B cell (primary cell): ENCODE measurements around the gene ANO2. TPM values are rescaled to one million over a fixed set of nuclear protein-coding genes. Genes with fewer than 3 reads are reported as not detected.

Source experiments
- ATAC-seq: fragments of 200-7000 bp; cut with Tn5 transposase; one replicate; pipeline ENCODE4 v1.10.0; 2021; ENCODE audit warnings: low read depth, mild to moderate bottlenecking, moderate number of reproducible peaks, moderate library complexity
- CTCF ChIA-PET: fragments of 350-600 bp; sonication (Branson Sonifier 250); formaldehyde crosslinking; loops from one replicate; lab custom pipeline; 2021; ENCODE audit warnings: antibody characterized with exemption, inconsistent platforms; lab: Charles Lee
- POLR2A ChIA-PET: fragments of 350-600 bp; sonication (Branson Sonifier 250); formaldehyde crosslinking; loops from one replicate; lab custom pipeline; 2021; ENCODE audit warnings: antibody characterized with exemption; lab: Charles Lee
- DNase-seq: peaks from one replicate; pipeline ENCODE4 v3.0.0; 2013
- H2AFZ ChIP-seq: 2 replicates; pipeline ENCODE4 v1.6.1; 2012; ENCODE audit warnings: mild to moderate bottlenecking, low read depth, low read length; ENCODE audit not compliant: insufficient read depth, poor library complexity, severe bottlenecking
- H3K27ac ChIP-seq, 2 donors: 1 replicate in 1 of 2; 2 replicates in 1 of 2; pipeline ENCODE4 v1.5.1; 2012 to 2013; ENCODE audit warnings: low read length in 2 of 2, mild to moderate bottlenecking in 2 of 2, moderate library complexity in 1 of 2
- H3K27me3 ChIP-seq, 4 experiments: fragments of 200-600 bp in 1 of 4; sonication (generic) in 1 of 4; replicated peaks in 1 of 4; 1 replicate in 2 of 4; 2 replicates in 2 of 4; pipeline versions ENCODE4 v1.6.1 to v1.7.0; 2013 to 2016; ENCODE audit warnings: low read length in 3 of 4, mild to moderate bottlenecking in 2 of 4, mixed read lengths in 1 of 4, moderate library complexity in 1 of 4; ENCODE audit not compliant: insufficient read depth in 4 of 4, control insufficient read depth in 3 of 4; ENCODE audit errors: control extremely low read depth in 1 of 4
- H3K36me3 ChIP-seq, 2 experiments: replicated peaks in 1 of 2; 1 replicate in 1 of 2; 2 replicates in 1 of 2; pipeline versions ENCODE4 v1.6.1 to v1.7.1; 2013; ENCODE audit warnings: low read length in 1 of 2; ENCODE audit not compliant: insufficient read depth in 2 of 2, control insufficient read depth in 1 of 2; ENCODE audit errors: control extremely low read depth in 1 of 2, extremely low read depth in 1 of 2
- H3K4me1 ChIP-seq, 2 donors: fragments of 200-600 bp in 1 of 2; sonication (generic) in 1 of 2; 1 replicate in 1 of 2; 2 replicates in 1 of 2; pipeline versions ENCODE4 v1.5.1 to v1.6.1; 2013 to 2017; ENCODE audit warnings: low read length in 2 of 2; ENCODE audit not compliant: control insufficient read depth in 2 of 2, insufficient read depth in 2 of 2
- H3K4me2 ChIP-seq: replicated peaks from 2 replicates; pipeline ENCODE3; 2012; ENCODE audit warnings: mild to moderate bottlenecking, low read depth, low read length; ENCODE audit not compliant: poor library complexity, severe bottlenecking
- H3K4me3 ChIP-seq, 5 experiments: fragments of 200-600 bp in 1 of 5; sonication (generic) in 1 of 5; 1 replicate in 3 of 5; 2 replicates in 2 of 5; pipeline versions ENCODE4 v1.5.1 to v1.7.0; 2011 to 2016; ENCODE audit warnings: low read length in 4 of 5, mild to moderate bottlenecking in 4 of 5, low read depth in 2 of 5, control low read depth in 1 of 5, moderate library complexity in 1 of 5; ENCODE audit not compliant: insufficient read depth in 1 of 5; ENCODE audit errors: control extremely low read depth in 1 of 5, extremely low read depth in 1 of 5
- H3K79me2 ChIP-seq: fragments of 200-600 bp; sonication (generic); one replicate; pipeline ENCODE4 v1.6.0; 2016; ENCODE audit warnings: low read length; ENCODE audit not compliant: control insufficient read depth, insufficient read depth
- H3K9ac ChIP-seq: fragments of 200-600 bp; sonication (generic); 2 replicates; pipeline ENCODE4 v1.6.1; 2017; ENCODE audit warnings: mild to moderate bottlenecking, low read length, moderate library complexity
- H3K9me3 ChIP-seq, 3 donors: one replicate each; pipeline versions ENCODE4 v1.6.1 to v1.7.1; 2013; ENCODE audit warnings: low read length in 2 of 3; ENCODE audit not compliant: control insufficient read depth in 2 of 3, insufficient read depth in 1 of 3; ENCODE audit errors: control extremely low read depth in 1 of 3
- H4K20me1 ChIP-seq: 2 replicates; pipeline ENCODE4 v1.6.0; 2012; ENCODE audit warnings: mild to moderate bottlenecking, low read length; ENCODE audit not compliant: insufficient read depth, control insufficient read depth, poor library complexity, severe bottlenecking
- H3K27ac Mint-ChIP-seq: one replicate; pipeline ENCODE4 v1.8.0; 2021; ENCODE audit warnings: mixed read lengths
- H3K27me3 Mint-ChIP-seq: one replicate; pipeline ENCODE4 v1.8.0; 2021; ENCODE audit warnings: mixed read lengths
- H3K4me1 Mint-ChIP-seq: one replicate; pipeline ENCODE4 v1.8.0; 2021; ENCODE audit warnings: mixed read lengths
- H3K4me3 Mint-ChIP-seq: one replicate; pipeline ENCODE4 v1.8.0; 2021; ENCODE audit warnings: mixed read lengths
- H3K9me3 Mint-ChIP-seq: one replicate; pipeline ENCODE4 v1.8.0; 2022; ENCODE audit warnings: mixed read lengths; ENCODE audit not compliant: insufficient read depth
- EZH2 ChIP-seq: IDR thresholded peaks from 2 replicates; pipeline ENCODE4 v1.6.1; 2012; ENCODE audit warnings: borderline replicate concordance, low read depth, mild to moderate bottlenecking, moderate library complexity, low read length; ENCODE audit not compliant: insufficient read depth, poor library complexity, severe bottlenecking
- WGBS: methylation state at CpG from one replicate; pipeline ENCODE4 v1.1.5; 2013; ENCODE audit warnings: missing lambda C conversion rate; ENCODE audit not compliant: insufficient coverage; 5-methylcytosine and 5-hydroxymethylcytosine counted together
- intact Hi-C: fragments of 100-400 bp; cut with micrococcal nuclease; formaldehyde crosslinking; loops from one replicate; pipeline ENCODE4 v1.10.0; 2022
- polyA plus RNA-seq: library from polyadenylated mRNA; depleted of rRNA; stranded (reverse); fragments of >200 nt; gene quantifications from 2 replicates; pipeline ENCODE4 v1.2.3, GENCODE V29; 2012
- total RNA-seq, 2 donors: library from RNA; stranded (reverse); fragments of 120-200 nt in 1 of 2; gene quantifications; 1 replicate in 1 of 2; 2 replicates in 1 of 2; pipeline versions ENCODE4 v1.2.3 to v1.2.4, GENCODE V29; 2013 to 2022
- TF ChIP-seq, protein P1 (sequence below): fragments of 200-600 bp; IDR thresholded peaks from one replicate; pipeline ENCODE4 v1.8.0; 2022; ENCODE audit warnings: antibody characterized with exemption, mild to moderate bottlenecking

Gene ANO2
- total and polyA plus RNA-seq, 2 donors (not counting 1 experiment from before 2014, with no cell fraction given): not detected

GRCh38 chr12:5650281-5650680 is 294.8 kb downstream of the ANO2 start:
- no peak for DNase-seq
- Mint-ChIP-seq H3K27ac (no peak overlapping the region), H3K4me1 (no peaks in the 10 kb centered on the region), H3K27me3 (peaks cover 23% of the 10 kb centered on the region), H3K9me3 (no peaks in the 10 kb centered on the region), H3K4me3 (no peak overlapping the region)
- no peak overlapping the region for H3K9ac ChIP-seq
- H3K4me1 ChIP-seq: no peaks in the 10 kb centered on the region
- H3K9me3 ChIP-seq: no peaks in the 10 kb centered on the region
- WGBS: no CpG with 5 or more reads among the region's 2 CpGs
- intact Hi-C loops: no loop called here
- H3K79me2 ChIP-seq: no peaks in the 10 kb centered on the region
- ATAC-seq: no peak
- no peak for TF ChIP-seq EZH2
- TF ChIP-seq, protein P1, sequence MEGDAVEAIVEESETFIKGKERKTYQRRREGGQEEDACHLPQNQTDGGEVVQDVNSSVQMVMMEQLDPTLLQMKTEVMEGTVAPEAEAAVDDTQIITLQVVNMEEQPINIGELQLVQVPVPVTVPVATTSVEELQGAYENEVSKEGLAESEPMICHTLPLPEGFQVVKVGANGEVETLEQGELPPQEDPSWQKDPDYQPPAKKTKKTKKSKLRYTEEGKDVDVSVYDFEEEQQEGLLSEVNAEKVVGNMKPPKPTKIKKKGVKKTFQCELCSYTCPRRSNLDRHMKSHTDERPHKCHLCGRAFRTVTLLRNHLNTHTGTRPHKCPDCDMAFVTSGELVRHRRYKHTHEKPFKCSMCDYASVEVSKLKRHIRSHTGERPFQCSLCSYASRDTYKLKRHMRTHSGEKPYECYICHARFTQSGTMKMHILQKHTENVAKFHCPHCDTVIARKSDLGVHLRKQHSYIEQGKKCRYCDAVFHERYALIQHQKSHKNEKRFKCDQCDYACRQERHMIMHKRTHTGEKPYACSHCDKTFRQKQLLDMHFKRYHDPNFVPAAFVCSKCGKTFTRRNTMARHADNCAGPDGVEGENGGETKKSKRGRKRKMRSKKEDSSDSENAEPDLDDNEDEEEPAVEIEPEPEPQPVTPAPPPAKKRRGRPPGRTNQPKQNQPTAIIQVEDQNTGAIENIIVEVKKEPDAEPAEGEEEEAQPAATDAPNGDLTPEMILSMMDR: no peak
- H3K27me3 ChIP-seq: peaks cover 0 to 5% (median 2%) of the 10 kb centered on the region in 4 experiments
- no peak overlapping the region for H3K4me3 ChIP-seq
- no peak overlapping the region for H3K27ac ChIP-seq
- ChIA-PET POLR2A (no interaction called here), CTCF (no interaction called here)
- no peaks in the 10 kb centered on the region for H4K20me1 ChIP-seq
- no peaks in the 10 kb centered on the region for H3K36me3 ChIP-seq
- no peak overlapping the region for H2AFZ ChIP-seq
- no peak overlapping the region for H3K4me2 ChIP-seq

DNA sequence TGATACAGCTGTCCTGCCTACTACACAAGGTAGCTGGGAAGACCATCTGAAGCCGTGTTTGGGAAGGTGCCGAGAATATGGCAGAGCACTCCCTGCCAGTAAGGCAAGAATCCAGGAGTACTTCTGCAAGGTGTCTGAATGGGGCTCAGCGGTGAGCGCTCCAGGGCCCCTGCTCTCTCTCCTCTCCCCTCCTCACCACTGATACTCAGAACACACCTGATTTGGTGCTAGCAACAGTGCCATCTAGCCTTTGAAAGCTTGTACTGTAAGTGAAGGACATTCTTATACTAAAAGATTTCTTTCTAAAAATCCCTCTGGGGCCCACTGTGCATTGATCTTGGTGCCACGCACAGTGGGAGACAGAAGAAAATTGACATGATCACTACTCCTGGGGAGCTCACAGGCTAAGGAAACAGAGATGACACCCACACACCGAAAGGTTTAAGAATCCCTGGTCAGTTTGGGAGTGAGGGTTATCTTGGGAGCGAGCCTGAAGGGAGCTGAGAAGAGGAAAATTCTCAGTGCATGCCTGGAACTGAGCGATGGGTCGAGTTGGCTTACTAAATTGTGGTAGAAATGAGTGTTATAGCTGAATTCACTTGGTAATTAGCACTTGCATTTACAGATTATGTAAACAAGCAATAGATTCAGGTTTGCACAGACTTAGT is 296.2 kb downstream of the ANO2 start:
- Histone ChIP-seq H3K9ac (no peak overlapping the region), H3K27ac (no peak overlapping the region), H3K4me1 (no peaks in the 10 kb centered on the region), H3K79me2 (no peaks in the 10 kb centered on the region), H2AFZ (no peak overlapping the region), H3K4me3 (no peak overlapping the region), H3K36me3 (no peaks in the 10 kb centered on the region), H4K20me1 (no peaks in the 10 kb centered on the region), H3K27me3 (peaks cover 0 to 5% (median 0%) of the 10 kb centered on the region in 4 experiments), H3K9me3 (no peaks in the 10 kb centered on the region), H3K4me2 (no peak overlapping the region)
- CTCF ChIA-PET: interaction anchor here (1.2 kb wide), 1 partner anchor 12 kb away, joined by 3 read pairs; no protein-coding TSS in a partner anchor
- DNase-seq: no peak
- Mint-ChIP-seq H3K27me3 (peaks cover 23% of the 10 kb centered on the region), H3K9me3 (no peaks in the 10 kb centered on the region), H3K4me3 (no peak overlapping the region), H3K27ac (no peak overlapping the region), H3K4me1 (no peaks in the 10 kb centered on the region)
- TF ChIP-seq EZH2: no peak
- TF ChIP-seq, protein P1: no peak
- no peak for ATAC-seq
- intact Hi-C loops: no loop called here
- WGBS: 58% methylated on average over 4 of the region's 9 CpGs
- POLR2A ChIA-PET: no interaction called here
